NCI-H2081 (cell line): ENCODE measurements around the gene TAS1R1.

ENCODE experiments used
- DNase-seq, 2 experiments: peaks; one replicate each; lab custom pipeline; 2025; lab: John Stamatoyannopoulos, UW

Gene TAS1R1

DNA sequence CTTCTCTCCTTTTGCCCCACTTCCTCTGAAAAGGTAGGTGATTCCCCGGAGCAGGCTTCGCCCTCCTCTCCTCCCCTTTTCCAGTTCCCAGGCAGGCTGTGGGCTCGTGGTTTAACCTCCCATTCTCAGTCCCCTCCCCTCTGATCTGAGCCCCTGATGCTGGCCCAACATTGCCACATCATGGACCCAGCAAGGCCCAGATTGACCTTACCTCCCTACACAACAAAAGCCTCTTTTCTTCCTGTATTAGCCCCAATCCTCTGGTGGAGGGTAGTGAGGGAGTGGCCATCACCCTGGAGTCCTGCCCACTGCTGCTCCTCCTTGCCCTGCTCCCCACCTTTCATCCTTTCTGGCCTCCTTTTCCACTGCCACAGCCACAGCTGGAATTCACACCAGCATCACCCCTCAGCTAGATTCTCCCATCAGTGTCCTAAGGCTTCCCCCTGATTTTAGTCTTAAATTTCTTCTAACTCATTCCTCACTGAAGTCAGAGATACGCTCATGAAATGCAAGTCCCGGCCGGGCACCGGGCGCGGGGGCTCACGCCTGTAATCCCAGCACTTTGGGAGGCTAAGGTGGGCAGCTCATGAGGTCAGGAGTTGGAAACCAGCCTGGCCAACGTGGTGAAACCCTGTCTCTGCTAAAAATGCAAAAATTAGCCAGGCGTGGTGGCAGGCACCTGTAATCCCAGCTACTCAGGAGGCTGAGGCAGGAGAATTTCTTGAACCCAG is 17.7 kb downstream of the TAS1R1 start:
- DNase-seq = no peak

DNA sequence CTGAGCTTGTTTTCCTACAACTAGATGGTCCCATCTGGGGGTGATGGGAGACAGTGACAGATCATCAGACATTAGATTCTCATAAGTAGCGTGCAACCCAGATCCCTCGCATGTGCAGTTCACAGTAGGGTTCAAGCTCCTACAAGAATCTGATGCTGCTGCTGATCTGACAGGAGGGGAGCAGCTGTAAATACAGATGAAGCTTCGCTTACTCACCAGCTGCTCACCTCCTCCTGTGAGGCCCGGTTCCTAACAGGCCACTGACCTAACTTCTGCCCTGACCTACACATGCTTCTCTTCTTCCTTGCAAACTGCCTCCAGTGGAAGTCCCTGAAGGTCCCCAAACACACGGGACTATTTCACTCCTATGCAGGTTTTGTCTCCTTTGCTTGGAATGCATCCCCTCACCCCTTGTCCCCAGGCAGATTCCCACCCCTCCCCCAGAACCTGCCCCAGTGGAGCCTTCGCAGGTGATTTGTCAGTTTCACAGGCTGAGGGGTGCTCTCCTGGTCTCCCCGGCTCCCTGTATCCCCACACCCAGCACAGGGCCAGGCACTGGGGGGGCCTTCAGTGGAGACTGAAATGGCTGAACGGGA is 19.0 kb downstream of the TAS1R1 start:
- no peak for DNase-seq

DNA sequence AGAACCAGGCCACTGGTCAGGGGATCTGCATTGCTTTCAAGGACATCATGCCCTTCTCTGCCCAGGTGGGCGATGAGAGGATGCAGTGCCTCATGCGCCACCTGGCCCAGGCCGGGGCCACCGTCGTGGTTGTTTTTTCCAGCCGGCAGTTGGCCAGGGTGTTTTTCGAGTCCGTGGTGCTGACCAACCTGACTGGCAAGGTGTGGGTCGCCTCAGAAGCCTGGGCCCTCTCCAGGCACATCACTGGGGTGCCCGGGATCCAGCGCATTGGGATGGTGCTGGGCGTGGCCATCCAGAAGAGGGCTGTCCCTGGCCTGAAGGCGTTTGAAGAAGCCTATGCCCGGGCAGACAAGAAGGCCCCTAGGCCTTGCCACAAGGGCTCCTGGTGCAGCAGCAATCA is 19.7 kb downstream of the TAS1R1 start:
- no peak for DNase-seq

DNA sequence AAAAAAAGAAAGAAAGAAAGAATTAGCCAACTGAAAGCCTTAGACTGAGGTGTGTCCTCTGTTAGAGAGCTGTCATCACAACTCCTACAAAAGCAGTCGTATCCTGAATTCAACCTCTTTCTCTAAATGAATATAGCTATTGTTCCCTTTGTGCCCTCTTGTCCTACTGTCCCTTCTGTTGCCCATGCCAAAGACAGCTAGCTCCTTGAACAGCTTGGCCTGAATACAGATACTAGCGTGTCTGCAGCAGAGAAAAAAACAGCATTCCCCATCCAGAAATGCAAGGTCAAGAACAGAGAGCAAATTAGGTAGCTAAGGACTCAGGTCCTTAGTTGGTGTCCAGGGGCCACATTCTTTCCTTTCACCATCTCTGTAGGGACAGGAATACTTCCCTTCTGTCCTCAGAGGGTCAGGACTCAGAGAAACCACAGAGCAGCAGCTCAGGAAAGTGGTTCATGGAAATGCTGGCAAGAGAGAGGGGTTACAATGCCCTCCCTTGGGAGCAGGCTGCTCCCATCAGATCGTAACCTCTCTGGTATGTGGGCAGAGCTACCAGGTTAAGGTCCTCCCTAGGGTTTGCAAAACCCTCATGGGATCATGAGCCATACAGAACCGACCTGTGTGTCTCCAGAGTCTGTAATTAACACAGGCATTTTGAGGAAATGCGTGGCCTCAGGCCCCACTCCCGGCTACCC is 22.9 kb downstream of the TAS1R1 start:
- DNase-seq = no peak

DNA sequence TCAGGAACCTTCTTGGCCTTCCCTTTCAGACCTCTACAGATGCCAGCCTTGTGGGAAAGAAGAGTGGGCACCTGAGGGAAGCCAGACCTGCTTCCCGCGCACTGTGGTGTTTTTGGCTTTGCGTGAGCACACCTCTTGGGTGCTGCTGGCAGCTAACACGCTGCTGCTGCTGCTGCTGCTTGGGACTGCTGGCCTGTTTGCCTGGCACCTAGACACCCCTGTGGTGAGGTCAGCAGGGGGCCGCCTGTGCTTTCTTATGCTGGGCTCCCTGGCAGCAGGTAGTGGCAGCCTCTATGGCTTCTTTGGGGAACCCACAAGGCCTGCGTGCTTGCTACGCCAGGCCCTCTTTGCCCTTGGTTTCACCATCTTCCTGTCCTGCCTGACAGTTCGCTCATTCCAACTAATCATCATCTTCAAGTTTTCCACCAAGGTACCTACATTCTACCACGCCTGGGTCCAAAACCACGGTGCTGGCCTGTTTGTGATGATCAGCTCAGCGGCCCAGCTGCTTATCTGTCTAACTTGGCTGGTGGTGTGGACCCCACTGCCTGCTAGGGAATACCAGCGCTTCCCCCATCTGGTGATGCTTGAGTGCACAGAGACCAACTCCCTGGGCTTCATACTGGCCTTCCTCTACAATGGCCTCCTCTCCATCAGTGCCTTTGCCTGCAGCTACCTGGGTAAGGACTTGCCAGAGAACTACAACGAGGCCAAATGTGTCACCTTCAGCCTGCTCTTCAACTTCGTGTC is 23.7 kb downstream of the TAS1R1 start:
- no peak for DNase-seq

DNA sequence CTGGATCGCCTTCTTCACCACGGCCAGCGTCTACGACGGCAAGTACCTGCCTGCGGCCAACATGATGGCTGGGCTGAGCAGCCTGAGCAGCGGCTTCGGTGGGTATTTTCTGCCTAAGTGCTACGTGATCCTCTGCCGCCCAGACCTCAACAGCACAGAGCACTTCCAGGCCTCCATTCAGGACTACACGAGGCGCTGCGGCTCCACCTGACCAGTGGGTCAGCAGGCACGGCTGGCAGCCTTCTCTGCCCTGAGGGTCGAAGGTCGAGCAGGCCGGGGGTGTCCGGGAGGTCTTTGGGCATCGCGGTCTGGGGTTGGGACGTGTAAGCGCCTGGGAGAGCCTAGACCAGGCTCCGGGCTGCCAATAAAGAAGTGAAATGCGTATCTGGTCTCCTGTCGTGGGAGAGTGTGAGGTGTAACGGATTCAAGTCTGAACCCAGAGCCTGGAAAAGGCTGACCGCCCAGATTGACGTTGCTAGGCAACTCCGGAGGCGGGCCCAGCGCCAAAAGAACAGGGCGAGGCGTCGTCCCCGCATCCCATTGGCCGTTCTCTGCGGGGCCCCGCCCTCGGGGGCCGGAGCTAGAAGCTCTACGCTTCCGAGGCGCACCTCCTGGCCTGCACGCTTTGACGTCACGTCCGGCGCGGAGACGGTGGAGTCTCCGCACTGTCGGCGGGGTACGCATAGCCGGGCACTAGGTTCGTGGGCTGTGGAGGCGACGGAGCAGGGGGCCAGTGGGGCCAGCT is 24.4 kb downstream of the TAS1R1 start, which contains the start of gene ZBTB48:
Gene ZBTB48, plus strand, starts transcription at position 621 of the 745 bp plus-strand sequence. CDS start 616 bp downstream, outside the sequence.
- DNase-seq = peak; percentile 99

DNA sequence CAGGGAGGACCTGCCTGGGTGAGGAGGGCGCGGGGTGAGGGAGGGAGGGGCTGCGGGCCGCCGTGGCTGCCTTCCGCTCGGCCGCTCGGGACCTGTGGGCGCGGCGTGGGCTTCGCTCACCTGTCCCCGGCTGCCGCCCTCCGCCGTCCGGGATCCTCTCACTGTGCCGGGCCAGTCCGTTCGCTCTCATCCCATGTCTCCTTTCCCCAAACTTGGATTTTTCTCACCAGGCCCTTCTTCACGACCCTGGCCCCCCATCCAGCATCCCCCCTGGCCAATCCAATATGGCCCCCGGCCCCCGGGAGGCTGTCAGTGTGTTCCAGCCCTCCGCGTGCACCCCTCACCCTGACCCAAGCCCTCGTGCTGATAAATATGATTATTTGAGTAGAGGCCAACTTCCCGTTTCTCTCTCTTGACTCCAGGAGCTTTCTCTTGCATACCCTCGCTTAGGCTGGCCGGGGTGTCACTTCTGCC is 25.0 kb downstream of the TAS1R1 start:
- no peak for DNase-seq

DNA sequence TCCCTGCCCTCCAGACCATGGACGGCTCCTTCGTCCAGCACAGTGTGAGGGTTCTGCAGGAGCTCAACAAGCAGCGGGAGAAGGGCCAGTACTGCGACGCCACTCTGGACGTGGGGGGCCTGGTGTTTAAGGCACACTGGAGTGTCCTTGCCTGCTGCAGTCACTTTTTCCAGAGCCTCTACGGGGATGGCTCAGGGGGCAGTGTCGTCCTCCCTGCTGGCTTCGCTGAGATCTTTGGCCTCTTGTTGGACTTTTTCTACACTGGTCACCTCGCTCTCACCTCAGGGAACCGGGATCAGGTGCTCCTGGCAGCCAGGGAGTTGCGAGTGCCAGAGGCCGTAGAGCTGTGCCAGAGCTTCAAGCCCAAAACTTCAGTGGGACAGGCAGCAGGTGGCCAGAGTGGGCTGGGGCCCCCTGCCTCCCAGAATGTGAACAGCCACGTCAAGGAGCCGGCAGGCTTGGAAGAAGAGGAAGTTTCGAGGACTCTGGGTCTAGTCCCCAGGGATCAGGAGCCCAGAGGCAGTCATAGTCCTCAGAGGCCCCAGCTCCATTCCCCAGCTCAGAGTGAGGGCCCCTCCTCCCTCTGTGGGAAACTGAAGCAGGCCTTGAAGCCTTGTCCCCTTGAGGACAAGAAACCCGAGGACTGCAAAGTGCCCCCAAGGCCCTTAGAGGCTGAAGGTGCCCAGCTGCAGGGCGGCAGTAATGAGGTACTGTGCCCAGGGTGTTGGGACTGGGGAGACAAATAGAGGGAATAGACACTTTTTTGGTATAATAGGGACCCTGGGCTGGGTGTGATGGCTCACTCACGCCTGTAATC is 25.7 kb downstream of the TAS1R1 start:
- DNase-seq = no peak

DNA sequence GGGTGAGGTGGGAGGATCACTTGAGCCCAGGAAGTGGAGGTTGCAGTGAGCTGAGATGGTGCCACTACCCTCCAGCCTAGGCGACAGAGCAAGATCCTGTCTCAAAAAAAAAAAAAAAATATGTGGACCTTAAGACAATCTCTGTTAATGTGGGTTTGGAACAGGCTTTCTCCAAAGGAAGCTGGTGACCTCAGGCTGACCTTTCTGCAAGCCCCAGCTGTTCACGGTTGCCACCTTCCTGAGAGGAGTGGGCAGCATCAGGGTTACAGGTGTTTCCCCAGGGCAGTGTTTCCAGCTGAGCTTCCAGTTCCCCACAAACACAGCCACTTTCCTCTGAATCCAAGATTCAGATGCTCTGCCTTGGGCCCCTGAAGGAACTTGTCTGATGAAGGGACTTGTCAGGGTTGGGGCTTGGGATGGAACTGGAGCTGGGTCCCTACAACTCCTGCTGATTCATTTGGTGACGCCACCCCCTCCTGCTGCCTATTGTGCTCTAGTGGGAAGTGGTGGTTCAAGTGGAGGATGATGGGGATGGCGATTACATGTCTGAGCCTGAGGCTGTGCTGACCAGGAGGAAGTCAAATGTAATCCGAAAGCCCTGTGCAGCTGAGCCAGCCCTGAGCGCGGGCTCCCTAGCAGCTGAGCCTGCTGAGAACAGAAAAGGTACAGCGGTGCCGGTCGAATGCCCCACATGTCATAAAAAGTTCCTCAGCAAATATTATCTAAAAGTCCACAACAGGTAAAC is 26.6 kb downstream of the TAS1R1 start:
- DNase-seq = peak in 1 of 2 experiments; percentile 33

DNA sequence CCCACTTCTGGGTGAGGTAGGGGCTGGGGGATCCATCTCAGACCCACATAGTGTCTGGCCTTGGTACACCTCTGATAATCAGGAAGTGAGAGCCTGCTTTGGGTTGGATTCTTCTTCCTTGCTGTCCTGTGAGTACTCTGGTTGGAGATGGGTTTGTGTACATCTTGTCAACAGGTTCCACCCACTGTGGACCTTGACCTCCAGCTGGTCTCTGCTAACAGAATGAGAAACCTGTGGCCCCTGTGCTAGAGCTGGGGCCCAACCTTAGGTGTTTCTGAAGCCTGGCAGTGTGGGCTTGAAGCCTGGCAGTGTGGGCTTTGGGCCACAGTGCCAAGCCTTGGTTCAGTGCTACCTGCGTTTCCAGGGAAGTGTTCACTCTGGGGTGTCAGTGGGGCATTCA is 27.3 kb downstream of the TAS1R1 start:
- DNase-seq = no peak

DNA sequence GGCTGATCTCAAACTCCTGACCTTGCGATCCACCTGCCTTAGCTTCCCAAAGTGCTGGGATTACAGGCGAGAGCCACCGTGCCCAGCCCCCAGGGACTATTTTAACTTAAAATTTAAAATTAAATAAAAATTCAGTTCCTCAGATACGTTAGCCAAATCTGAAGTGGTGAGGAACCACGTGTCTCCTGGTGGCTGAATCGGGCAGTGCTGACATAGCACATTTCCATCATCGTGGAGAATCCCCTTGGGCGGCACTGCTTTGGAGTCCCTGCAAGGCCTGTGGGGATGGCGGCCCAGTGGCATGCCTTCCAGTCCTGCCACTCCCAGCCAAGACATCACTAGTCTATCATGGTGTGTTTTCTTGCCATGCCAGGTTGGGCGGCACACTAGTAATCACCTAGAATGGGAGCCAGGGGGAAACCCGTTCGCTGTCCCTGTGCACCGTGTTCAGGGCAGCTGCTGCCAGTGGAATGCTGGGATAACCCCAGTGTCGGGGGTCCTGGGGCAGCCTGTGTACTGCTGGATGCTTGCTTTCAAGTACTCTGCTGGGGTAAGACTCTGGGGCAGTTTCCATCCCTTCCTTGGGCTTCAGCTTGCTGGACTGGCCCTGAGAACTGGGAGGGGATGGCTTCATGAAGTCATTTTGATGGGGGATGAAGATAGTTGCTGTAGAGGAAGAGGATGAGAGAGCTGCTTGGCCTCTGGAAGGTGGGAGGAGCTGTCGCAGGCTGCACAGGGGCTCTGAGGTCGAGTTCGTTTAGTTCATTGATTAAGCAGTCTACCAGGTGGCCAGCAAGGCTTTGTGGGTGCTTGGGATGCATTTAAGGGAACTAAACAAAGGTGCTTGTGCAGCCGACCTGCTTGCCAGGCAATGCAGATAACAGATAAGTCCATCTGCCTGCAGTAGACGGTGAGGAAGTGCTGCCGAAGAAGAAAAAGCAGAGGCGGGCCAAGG is 29.3 kb downstream of the TAS1R1 start:
- DNase-seq = no peak

DNA sequence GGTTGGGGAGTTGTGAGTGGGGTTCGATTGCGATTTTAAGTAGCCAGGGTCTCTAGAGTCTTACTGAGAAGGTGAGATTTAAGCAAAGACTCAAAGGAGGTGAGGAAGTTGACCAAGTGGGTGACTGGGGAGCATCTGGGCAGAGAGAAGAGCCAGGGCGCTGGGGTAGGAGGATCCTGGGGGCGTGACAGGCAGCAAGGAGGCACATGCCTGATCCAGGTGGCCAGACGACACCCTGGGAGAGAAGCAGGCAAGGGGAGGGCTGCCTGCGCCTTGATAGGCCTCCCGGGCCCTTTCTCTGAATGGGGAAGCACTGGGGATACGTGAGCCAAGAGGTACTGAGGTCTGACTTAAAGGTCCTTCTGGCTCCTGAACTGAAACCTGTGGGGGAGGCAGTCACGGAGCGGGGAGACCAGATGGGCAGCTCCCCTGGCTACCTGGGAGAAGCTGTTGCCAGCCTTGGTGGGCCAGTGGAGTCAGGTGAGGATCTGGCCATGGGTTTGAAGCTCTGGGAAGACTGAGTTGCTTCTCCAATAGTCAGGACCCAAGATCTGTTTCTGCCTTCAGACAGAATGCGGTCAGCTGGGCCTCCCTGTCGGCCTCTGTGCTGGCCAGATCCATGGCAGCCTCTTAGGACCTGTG is 30.1 kb downstream of the TAS1R1 start:
- no peak for DNase-seq

DNA sequence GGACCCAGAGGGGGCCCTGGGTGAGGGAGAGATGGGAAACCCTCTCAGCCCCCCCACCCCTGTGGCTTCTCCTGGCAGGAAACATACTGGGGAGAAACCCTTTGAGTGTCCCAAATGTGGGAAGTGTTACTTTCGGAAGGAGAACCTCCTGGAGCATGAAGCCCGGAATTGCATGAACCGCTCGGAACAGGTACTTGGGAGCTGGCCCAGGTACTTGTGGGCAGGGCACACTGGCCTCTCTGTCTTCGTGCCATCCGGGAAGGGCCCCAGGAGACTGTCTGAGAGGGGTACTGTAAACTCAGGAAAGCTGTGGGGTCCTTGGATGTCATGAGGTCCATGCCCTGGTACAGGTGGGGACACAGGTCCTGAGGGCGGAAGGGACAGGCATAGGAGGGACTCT is 30.7 kb downstream of the TAS1R1 start:
- DNase-seq = no peak

DNA sequence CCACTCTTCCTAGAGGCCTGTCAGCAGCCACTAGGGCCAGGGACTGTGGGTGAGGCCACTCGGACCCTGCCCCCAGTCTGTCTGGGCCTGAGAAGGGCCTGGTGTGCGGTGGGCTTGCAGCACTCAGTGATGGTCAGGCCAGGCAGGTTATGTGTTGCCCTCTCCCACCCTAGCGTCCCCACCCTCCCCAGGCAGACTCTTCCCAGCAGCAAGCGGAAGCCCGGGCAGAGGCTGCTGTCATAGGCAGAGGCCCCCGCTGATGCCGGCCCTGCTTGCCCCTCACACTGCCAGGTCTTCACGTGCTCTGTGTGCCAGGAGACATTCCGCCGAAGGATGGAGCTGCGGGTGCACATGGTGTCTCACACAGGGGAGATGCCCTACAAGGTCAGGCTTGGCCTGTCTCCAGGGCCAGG is 31.3 kb downstream of the TAS1R1 start:
- DNase-seq = no peak

DNA sequence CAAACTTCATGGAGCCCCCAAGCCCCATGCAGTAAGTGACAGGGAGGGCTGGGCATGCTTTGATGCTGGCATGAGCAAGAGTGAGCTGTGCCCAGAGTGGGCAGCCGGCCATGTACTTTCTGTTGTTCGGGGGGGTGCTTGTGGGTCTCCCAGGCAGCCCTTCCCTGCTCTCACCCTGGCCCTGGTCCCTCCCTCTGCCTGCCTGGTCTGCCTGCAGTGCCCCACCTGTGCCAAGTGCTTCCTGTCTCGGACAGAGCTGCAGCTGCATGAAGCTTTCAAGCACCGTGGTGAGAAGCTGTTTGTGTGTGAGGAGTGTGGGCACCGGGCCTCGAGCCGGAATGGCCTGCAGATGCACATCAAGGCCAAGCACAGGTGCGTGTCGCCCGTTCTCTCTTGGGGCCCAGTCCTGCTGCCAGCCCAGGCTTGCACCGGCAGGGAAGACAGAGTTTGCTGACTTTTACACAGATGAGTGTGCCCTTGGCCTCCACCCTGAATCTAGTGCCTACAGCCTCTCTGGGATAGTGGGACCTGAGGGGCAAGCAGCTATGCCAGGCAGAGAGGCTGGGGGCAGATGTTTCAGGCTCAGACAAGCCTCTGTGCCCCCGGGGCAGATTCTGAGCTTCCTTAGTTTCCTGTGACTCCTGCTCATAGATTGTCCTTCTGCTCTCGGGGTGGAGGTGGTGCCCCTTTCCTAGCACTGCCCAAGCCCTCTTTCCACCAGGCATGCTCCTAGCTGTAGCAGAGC is 32.3 kb downstream of the TAS1R1 start:
- peak; percentile 38 to 73 for DNase-seq

DNA sequence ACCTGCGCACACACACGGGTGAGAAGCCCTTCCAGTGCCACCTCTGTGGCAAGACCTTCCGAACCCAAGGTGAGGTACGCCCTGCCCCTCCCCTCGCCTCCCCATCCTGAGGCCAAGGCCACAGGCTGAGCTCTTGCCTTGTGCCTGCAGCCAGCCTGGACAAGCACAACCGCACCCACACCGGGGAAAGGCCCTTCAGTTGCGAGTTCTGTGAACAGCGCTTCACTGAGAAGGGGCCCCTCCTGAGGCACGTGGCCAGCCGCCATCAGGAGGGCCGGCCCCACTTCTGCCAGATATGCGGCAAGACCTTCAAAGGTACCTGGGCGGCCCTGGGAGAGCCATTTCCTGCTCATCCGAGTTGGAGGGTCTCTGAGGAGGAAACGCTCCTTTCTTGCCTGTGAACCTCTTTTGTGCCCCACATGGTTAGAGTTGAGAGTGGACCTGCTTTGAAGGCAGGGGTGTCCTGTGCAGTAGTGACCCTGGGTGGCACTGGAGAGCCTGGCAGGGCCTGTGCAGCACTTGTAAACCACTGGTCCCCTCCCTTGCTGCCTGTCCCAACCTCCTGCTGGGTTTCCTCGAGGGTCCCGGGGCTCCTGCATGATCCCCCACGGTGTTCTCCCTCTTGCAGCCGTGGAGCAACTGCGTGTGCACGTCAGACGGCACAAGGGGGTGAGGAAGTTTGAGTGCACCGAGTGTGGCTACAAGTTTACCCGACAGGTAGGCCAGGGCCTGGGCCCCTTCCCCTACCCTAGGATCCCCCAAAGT is 33.2 kb downstream of the TAS1R1 start:
- no peak for DNase-seq
